LoVo (cell line): ENCODE measurements around the gene KLHDC1.
A peak's percentile ranks its signal among the peaks of the same experiment; 100 is the strongest.
"Not testable (repeated sequence)": the region's sequence is repeated elsewhere in the genome, so short reads cannot be mapped to it uniquely, and the experiment has no call there.

ENCODE experiments used
- DNase-seq: peaks from one replicate; pipeline ENCODE4 v3.0.0-alpha.2; 2016; ENCODE audit warnings: low spot score

KLHDC1 gene

DNA sequence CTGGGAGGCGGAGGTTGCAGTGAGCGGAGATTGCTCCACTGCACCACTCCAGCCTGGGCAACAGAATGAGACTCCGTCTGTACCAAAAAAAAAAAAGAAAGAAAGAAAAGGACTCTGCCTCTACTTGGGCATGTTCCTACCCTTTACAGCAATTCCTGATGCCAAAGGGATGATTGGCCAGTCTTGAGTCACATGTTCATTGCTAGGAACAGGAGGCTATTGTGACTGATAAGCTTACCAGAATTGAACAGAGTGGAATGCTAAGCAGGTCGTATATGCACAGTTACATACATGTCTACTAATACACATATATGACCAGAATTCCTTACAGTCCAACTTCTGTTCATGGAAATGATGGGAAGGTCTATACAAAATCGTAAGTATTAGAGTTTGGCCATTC, 34.3 kb downstream of the KLHDC1 start:
- DNase-seq, result no peak

DNA sequence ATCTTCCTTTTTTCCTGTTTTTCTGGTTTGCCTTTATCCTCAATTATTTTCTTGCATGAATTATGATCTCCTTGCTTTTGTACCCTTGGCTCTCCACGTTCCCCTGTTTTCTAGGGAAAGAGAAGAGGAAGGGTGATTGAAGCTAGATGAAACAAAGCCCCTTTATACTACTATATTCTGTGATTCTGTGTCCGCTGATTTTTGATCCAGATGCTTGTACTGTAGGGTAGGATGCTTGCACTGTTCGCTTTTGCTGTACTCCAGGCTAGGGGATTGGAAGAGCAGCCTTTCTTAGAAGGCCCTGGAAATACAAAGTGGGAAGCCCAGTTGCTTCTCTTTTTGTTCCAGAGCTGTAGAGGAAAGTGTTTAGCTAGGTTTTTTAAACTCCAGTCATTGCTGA, 40.0 kb downstream of the KLHDC1 start:
- no peak for DNase-seq

- no peak for DNase-seq
These were observed 40.9 kb downstream of the KLHDC1 start for GRCh38 chr14:49733836-49734235.

GRCh38 chr14:49735669-49736068, 42.7 kb downstream of the KLHDC1 start:
- not testable (repeated sequence) for DNase-seq

DNA sequence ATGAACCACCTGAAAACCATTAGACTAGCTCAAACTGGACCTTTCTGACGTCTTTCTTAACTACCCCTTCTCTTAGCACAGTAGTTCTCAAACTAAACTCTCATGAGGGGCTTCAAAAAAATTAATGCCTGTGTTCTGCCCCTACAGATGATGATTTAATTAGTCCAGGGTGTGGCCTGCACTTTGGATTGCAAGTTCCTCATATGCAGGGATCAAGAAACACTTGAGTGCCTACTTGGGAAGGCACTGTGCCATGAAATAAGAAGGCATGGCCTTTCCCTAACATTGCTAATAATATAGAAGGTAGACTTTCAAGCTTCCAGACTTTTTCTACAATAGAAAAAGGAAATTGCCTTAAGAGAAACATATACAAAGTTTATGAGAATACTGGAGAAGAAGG, 52.3 kb downstream of the KLHDC1 start:
- no peak for DNase-seq

GRCh38 chr14:49746476-49746875, 53.6 kb downstream of the KLHDC1 start:
- DNase-seq, result not testable (repeated sequence)

DNA sequence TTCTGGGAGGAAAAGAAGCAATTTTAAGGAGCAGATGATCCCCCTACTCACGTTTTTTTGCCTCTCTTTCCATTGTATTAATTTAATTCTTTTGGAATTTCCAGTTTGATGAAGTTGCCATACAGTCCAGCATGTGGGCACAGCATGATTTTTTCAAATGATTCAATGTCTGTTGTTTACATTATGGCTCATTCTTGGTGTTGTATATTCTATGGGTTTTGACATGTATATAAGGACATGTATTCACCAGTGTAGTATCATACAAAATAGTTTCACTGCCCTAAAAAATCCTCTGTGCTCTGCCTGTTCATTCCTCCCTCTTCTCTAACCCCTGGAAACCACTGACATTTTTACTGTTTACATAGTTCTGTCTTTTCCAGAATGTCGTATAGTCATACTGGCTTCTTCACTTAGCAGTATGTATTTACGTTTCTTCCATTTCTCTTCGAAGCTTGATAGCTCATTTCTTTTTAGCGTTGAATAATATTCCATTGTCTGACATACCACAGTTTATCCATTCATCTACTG, 61.7 kb downstream of the KLHDC1 start:
- no peak for DNase-seq

DNA sequence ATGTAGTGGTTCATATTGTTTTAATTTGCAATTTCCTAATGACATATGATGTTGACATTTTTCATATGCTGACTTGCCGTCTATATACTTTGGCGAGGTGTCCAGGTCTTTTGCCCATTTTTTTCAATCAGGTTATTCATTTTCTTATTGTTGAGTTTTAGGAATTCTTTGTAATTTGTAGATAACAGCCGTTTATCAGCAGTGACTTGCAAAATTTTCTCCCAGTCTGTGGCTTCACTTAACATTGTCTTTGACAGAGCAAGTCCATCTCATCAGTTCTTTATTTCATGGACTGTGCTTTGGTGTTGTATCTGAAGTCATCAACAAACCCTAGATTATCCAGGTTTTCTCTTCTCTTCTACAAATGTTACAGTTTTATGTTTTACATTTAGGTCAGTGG, 62.5 kb downstream of the KLHDC1 start:
- no peak for DNase-seq

DNA sequence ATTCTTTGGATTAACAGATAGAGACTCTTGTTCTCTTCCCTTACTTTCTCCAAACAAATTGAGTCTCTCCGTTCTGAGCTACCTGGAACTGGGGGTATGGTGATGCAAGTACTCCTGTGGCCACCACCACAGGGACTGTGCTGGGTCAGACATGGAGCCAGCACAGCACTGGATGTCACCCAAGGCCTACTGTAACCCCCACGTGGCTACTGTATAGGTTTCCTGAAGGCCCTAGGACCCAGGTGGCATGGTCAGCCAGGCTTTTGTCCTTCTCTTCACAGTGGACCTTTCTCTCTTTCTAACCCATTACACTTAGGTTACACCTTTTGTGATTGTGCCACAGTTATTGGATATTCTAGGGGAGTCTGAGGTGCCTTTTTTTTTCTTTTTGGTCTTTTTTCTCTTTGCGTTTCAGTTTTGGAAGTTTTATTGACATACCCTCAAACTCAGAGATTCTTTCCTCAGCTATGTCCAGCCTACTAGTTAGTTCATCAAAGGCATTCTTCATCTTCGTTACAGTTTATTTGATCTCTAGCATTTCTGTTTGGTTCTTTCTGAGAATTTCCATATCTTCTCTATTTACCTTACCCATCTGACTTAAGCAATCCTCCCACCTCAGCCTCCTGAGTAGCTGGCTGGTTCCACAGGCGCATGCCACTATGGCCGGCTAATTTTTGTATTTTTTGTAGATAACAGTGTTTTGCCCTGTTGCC, 69.1 kb downstream of the KLHDC1 start:
- no peak for DNase-seq

DNA sequence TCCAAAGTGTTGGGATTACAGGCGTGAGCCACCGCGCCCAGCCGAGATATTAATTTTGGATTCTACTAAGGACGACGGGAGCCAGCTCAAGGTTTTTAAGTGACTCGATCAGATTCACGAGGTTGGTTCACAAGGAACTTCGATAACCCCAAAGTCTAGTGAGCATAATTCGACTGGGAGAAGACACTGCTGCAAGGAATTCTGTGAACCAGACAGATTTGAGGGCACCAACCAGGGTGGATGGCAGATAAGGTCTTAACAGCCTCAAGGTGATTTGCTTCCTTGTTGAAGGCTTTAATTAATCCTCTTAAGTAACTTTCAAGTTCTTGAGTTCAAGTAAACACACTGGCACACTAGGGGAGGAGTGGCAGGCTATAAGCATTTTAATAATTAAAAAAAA, 73.9 kb downstream of the KLHDC1 start:
- DNase-seq, result peak; percentile 20

DNA sequence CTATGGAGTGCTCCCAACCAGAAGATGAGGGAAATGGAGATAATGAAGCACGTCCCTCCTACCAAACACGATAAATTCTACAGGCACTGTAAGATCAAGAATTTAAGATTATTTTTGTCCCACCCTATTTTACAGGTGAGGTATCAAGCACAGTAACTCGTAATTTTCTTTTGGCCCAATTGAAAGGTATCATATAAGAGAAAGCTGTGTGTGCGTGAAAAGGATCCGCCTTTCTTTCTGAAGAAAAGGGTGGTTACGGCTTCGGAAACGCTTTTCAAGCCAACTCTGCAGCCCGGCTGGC, 74.3 kb downstream of the KLHDC1 start:
- no peak for DNase-seq

- peak; percentile 89 for DNase-seq
These were observed 74.8 kb downstream of the KLHDC1 start, which contains the start of gene KLHDC2 for GRCh38 chr14:49767571-49768300. TSS of gene KLHDC2 (plus strand) at chr14:49768153. CDS start at chr14:49768469, 316 bp downstream.

GRCh38 chr14:49768301-49769121, 75.6 kb downstream of the KLHDC1 start:
- DNase-seq, result peak; percentile 53

- DNase-seq, result peak; percentile 48
These were observed 76.3 kb downstream of the KLHDC1 start for GRCh38 chr14:49769171-49769570.

DNA sequence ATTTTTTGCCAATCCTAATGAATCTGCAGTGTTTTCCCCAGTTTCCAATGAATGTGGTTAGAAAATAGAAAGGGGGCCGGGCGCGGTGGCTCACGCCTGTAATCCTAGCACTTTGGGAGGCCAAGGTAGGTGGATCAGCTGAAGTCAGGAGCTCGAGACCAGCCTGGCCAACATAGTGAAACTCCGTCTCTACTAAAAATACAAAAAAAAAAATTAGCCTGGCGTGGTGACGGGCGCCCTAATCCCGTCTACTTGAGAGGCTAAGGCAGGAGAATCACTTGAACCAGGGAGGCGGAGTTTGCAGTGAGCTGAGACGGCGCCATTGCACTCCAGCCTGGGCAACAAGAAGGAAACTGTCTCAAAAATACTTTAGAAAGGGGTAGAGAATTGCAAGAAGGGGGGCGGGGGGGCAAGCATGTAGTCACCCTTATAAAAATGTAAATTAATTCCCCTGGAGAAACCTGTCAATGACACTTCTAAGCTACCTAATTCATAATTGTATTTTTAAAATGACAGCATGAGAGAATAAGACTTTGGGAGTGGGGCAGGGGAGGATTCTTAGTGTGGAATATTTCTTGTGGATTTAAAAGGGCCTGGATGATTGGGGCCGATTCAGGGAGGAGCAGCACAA, 76.8 kb downstream of the KLHDC1 start:
- no peak for DNase-seq

GRCh38 chr14:49770212-49770817, 77.4 kb downstream of the KLHDC1 start:
- DNase-seq, result peak; percentile 78

DNA sequence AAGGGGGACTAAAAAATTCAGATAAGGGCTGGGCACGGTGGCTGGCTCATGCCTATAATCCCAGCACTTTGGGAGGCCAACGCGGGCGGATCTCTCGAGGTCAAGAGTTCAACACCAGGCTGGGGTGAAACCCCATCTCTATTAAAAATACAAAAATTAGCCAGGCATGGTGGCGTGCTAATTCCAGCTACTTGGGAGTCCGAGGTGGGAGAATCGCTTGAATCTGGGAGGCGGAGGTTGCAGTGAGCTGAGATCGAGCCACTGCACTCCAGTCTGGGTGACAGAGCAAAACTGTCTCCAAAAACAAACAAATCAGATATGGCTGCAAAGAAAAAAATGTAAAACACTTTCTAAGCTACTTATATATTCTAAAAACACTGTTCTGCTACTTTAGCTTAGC, 78.8 kb downstream of the KLHDC1 start:
- DNase-seq, result not testable (repeated sequence)

DNA sequence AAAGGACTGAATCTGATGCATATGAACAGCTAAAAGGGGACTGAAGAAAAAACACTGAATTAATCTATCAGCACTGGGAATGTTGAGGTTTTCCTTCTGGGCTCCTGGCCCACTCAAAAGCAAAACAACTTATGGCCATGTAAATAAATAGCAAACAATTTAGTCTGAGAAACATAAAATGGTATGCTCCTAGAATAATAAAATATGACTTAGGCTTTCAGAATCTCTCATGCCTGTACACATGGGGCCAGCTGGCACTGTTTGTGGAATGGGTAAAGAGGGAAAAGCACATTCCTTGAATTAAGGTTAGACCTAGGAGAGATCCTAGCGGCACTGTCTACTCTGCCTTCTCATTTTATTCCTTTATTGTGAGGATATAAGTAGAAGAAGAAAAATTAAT, 81.2 kb downstream of the KLHDC1 start:
- DNase-seq, result no peak

GRCh38 chr14:49778421-49778820, 85.5 kb downstream of the KLHDC1 start:
- DNase-seq, result no peak

- not testable (repeated sequence) for DNase-seq
These were observed 88.1 kb downstream of the KLHDC1 start for GRCh38 chr14:49781040-49781439.

GRCh38 chr14:49783394-49784014, 90.6 kb downstream of the KLHDC1 start:
- DNase-seq, result no peak
